Vagina (tissue), 2 donors: ENCODE measurements around the gene GAB2.

Source experiments
- POLR2AphosphoS5 ChIP-seq, 2 donors: sonication (generic); formaldehyde crosslinking; IDR thresholded peaks; one replicate each; pipeline ENCODE4 v1.9.0; 2017; ENCODE audit warnings: antibody characterized with exemption in 2 of 2, mild to moderate bottlenecking in 2 of 2, low read depth in 1 of 2; ENCODE audit not compliant: insufficient read depth in 1 of 2
- TF ChIP-seq, protein P1 (sequence below), 3 experiments: fragments of 450-650 bp in 2 of 3; fragments of 200-600 bp in 1 of 3; sonication (generic) in 1 of 3; IDR thresholded peaks; one replicate each; pipeline ENCODE4 v1.5.1; 2017 to 2019; ENCODE audit warnings: antibody characterized with exemption in 3 of 3, mild to moderate bottlenecking in 2 of 3, moderate library complexity in 2 of 3

DNA sequence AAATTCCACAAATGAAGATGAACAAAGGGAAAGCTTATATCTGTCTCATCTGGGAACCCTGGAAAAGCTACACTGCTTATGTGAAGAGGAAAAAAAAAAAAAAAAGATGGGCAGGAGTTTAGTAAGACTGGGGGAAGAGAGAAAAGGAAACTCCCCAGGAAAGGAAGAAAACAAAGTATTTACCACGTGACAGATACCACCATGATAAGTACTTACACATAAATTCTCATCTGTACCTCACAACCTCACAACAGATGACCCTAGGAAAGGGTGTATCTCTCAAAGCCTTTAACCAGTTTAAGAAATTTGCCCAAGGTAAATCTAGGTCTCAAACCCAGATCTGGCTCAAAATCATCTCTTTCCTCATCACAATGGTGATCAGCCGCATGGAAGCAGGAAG, 77.1 kb downstream of the GAB2 start:
- TF ChIP-seq, protein P1, sequence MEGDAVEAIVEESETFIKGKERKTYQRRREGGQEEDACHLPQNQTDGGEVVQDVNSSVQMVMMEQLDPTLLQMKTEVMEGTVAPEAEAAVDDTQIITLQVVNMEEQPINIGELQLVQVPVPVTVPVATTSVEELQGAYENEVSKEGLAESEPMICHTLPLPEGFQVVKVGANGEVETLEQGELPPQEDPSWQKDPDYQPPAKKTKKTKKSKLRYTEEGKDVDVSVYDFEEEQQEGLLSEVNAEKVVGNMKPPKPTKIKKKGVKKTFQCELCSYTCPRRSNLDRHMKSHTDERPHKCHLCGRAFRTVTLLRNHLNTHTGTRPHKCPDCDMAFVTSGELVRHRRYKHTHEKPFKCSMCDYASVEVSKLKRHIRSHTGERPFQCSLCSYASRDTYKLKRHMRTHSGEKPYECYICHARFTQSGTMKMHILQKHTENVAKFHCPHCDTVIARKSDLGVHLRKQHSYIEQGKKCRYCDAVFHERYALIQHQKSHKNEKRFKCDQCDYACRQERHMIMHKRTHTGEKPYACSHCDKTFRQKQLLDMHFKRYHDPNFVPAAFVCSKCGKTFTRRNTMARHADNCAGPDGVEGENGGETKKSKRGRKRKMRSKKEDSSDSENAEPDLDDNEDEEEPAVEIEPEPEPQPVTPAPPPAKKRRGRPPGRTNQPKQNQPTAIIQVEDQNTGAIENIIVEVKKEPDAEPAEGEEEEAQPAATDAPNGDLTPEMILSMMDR (IDR thresholded peaks at IDR 0.05), result no peak
- no peak for TF ChIP-seq POLR2AphosphoS5 (IDR thresholded peaks at IDR 0.05; ENCODE audit: insufficient read depth in 1 of 2, low read depth in 1 of 2)
